ENCODE data around the gene CGB2.
A peak's percentile ranks its signal among the peaks of the same experiment; 100 is the strongest.

Gene CGB2

GRCh38 chr19:49064768-49065611 lies 33.3 kb downstream of the CGB2 start, which contains the start of gene NTF4:
Gene NTF4 (minus strand): TSS chr19:49064818. CDS start chr19:49061997, 2,821 bp downstream.
- peak within 1 kb of the TSS; percentile 29 for H3K4me3 ChIP-seq (ENCODE audit: low read length)
- no peak for DNase-seq (ENCODE audit: low read depth)
- no peak for TF ChIP-seq CTCF (conservative IDR thresholded peaks at IDR 0.05; ENCODE audit: low read depth, low read length)

- H3K4me3 ChIP-seq (ENCODE audit: low read length) = no peak overlapping the region
- no peak for DNase-seq (ENCODE audit: low read depth)
- no peak for TF ChIP-seq CTCF (conservative IDR thresholded peaks at IDR 0.05; ENCODE audit: low read depth, low read length)
These were observed 34.3 kb downstream of the CGB2 start for GRCh38 chr19:49065905-49066512.

- H3K4me3 ChIP-seq (ENCODE audit: low read length) = no peak overlapping the region
- no peak for DNase-seq (ENCODE audit: low read depth)
- no peak for TF ChIP-seq CTCF (conservative IDR thresholded peaks at IDR 0.05; ENCODE audit: low read depth, low read length)
These were observed 35.9 kb downstream of the CGB2 start for GRCh38 chr19:49067554-49067953.

GRCh38 chr19:49069026-49069425 lies 37.3 kb downstream of the CGB2 start:
- H3K4me3 ChIP-seq (ENCODE audit: low read length) = no peak overlapping the region
- no peak for DNase-seq (ENCODE audit: low read depth)
- TF ChIP-seq CTCF (conservative IDR thresholded peaks at IDR 0.05; ENCODE audit: low read depth, low read length) = no peak

GRCh38 chr19:49070416-49070815 lies 38.7 kb downstream of the CGB2 start:
- no peak for TF ChIP-seq CTCF (conservative IDR thresholded peaks at IDR 0.05; ENCODE audit: low read depth, low read length)
- no peak overlapping the region for H3K4me3 ChIP-seq (ENCODE audit: low read length)
- DNase-seq (ENCODE audit: low read depth) = no peak

GRCh38 chr19:49071860-49072547 lies 40.3 kb downstream of the CGB2 start:
- no peak for DNase-seq (ENCODE audit: low read depth)
- H3K4me3 ChIP-seq (ENCODE audit: low read length) = no peak overlapping the region
- no peak for TF ChIP-seq CTCF (conservative IDR thresholded peaks at IDR 0.05; ENCODE audit: low read depth, low read length)

Data from retinal pigment epithelial cell (primary cell).